Suprapubic skin (tissue), 4 donors: ENCODE results near the gene TSHZ1. TPM values are rescaled to one million over a fixed set of nuclear protein-coding genes. Genes with fewer than 3 reads are reported as not detected.

Experiments used
- DNase-seq, 2 donors: peaks; one replicate each; pipeline ENCODE4 v3.0.0-alpha.2; 2019; ENCODE audit warnings: low spot score in 2 of 2
- H3K27ac ChIP-seq: fragments of 200-600 bp; sonication (generic); one replicate; pipeline ENCODE4 v1.5.1; 2019
- H3K27me3 ChIP-seq: fragments of 200-600 bp; sonication (generic); one replicate; pipeline ENCODE4 v1.5.1; 2019
- H3K36me3 ChIP-seq: fragments of 200-600 bp; sonication (generic); one replicate; pipeline ENCODE4 v1.5.1; 2019
- H3K4me1 ChIP-seq: fragments of 200-600 bp; sonication (generic); one replicate; pipeline ENCODE4 v1.5.1; 2019
- H3K4me3 ChIP-seq: fragments of 200-600 bp; sonication (generic); one replicate; pipeline ENCODE4 v1.5.1; 2019; ENCODE audit warnings: mild to moderate bottlenecking
- H3K9me3 ChIP-seq: fragments of 200-600 bp; sonication (generic); one replicate; pipeline ENCODE4 v1.5.1; 2019
- CTCF ChIP-seq, 2 donors: fragments of 200-600 bp in 1 of 2; fragments of 450-650 bp in 1 of 2; sonication (generic) in 1 of 2; IDR thresholded peaks; one replicate each; pipeline ENCODE4 v1.5.1; 2016 to 2019; ENCODE audit warnings: antibody characterized with exemption in 2 of 2, mild to moderate bottlenecking in 1 of 2, moderate library complexity in 1 of 2
- EP300 ChIP-seq: sonication (generic); formaldehyde crosslinking; IDR thresholded peaks from one replicate; pipeline ENCODE4 v1.6.1; 2017; ENCODE audit warnings: antibody characterized with exemption
- POLR2A ChIP-seq, 2 donors: fragments of 450-650 bp; IDR thresholded peaks; one replicate each; pipeline ENCODE4 v1.6.1; 2017; ENCODE audit warnings: antibody characterized with exemption in 2 of 2, mild to moderate bottlenecking in 2 of 2, moderate library complexity in 2 of 2
- POLR2AphosphoS5 ChIP-seq, 3 donors: sonication (generic); formaldehyde crosslinking; IDR thresholded peaks; one replicate each; pipeline ENCODE4 v1.6.1; 2017; ENCODE audit warnings: antibody characterized with exemption in 3 of 3
- WGBS: methylation state at CpG from one replicate; pipeline ENCODE4 v1.1.5; 2018; 5-methylcytosine and 5-hydroxymethylcytosine counted together
- total RNA-seq, 4 donors: library from RNA; depleted of rRNA; stranded (reverse); fragments of >200 nt; gene quantifications; one replicate each; pipeline ENCODE4 v1.1.0, GENCODE V29; 2016

Gene TSHZ1
- total RNA-seq, 4 donors from 2014 or later = 15.2 to 24.5 (median 20.3) TPM

DNA sequence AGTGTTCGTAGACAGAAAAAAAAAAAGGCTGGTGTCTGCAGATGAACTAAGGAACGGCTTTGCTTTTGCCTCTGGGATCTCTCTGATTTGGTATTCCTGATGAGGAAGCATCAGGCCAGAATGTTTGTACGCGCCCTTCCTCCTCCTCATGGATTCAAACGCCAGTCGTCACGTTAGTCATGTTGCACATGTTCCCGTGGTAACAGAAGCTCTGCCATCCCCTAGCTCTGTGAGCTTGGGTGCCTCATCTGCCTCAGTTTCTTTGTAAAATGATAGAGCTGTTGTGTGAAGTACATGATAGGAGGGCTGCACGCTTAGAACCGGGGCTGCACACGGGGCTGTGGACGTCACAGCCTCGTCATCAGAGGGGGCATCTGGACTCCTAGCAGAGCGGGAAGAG is 47.0 kb downstream of the TSHZ1 start:
- Histone ChIP-seq H3K4me3 (no peak overlapping the region), H3K27ac (no peak overlapping the region), H3K4me1 (peaks cover 17% of the 10 kb centered on the region), H3K36me3 (no peaks in the 10 kb centered on the region), H3K9me3 (no peaks in the 10 kb centered on the region), H3K27me3 (no peaks in the 10 kb centered on the region)
- TF ChIP-seq CTCF (IDR thresholded peaks at IDR 0.05) (no peak), POLR2A (IDR thresholded peaks at IDR 0.05) (no peak)
- DNase-seq = no peak
- WGBS = 75% methylated on average over 9 of the region's 14 CpGs

GRCh38 chr18:75261430-75262223 is 51.0 kb downstream of the TSHZ1 start:
- no peaks in the 10 kb centered on the region for H3K9me3 ChIP-seq
- peaks cover 4% of the 10 kb centered on the region for H3K4me1 ChIP-seq
- TF ChIP-seq POLR2A (IDR thresholded peaks at IDR 0.05) = no peak
- TF ChIP-seq EP300 = no peak
- TF ChIP-seq POLR2AphosphoS5 (IDR thresholded peaks at IDR 0.05) = no peak
- DNase-seq = no peak
- WGBS = 89% methylated on average over 9 of the region's 9 CpGs
- H3K4me3 ChIP-seq = no peak overlapping the region
- H3K36me3 ChIP-seq = no peaks in the 10 kb centered on the region
- H3K27ac ChIP-seq = no peak overlapping the region
- no peaks in the 10 kb centered on the region for H3K27me3 ChIP-seq

GRCh38 chr18:75262511-75262910 is 51.9 kb downstream of the TSHZ1 start:
- 87% methylated on average over 4 of the region's 4 CpGs for WGBS
- no peaks in the 10 kb centered on the region for H3K9me3 ChIP-seq
- DNase-seq = no peak
- H3K4me1 ChIP-seq = no peaks in the 10 kb centered on the region
- no peak for TF ChIP-seq POLR2AphosphoS5 (IDR thresholded peaks at IDR 0.05)
- TF ChIP-seq CTCF (IDR thresholded peaks at IDR 0.05) = no peak
- TF ChIP-seq EP300 = no peak
- TF ChIP-seq POLR2A (IDR thresholded peaks at IDR 0.05) = no peak
- H3K36me3 ChIP-seq = no peaks in the 10 kb centered on the region
- H3K27me3 ChIP-seq = no peaks in the 10 kb centered on the region
- H3K27ac ChIP-seq = no peak overlapping the region
- H3K4me3 ChIP-seq = no peak overlapping the region

GRCh38 chr18:75264195-75264594 is 53.6 kb downstream of the TSHZ1 start:
- WGBS = 55% methylated on average over 6 of the region's 6 CpGs
- no peaks in the 10 kb centered on the region for H3K27me3 ChIP-seq
- TF ChIP-seq POLR2A (IDR thresholded peaks at IDR 0.05) = no peak
- TF ChIP-seq EP300 = no peak
- no peak for TF ChIP-seq CTCF (IDR thresholded peaks at IDR 0.05)
- no peak for TF ChIP-seq POLR2AphosphoS5 (IDR thresholded peaks at IDR 0.05)
- DNase-seq = no peak
- H3K36me3 ChIP-seq = no peaks in the 10 kb centered on the region
- H3K27ac ChIP-seq = no peak overlapping the region
- no peaks in the 10 kb centered on the region for H3K9me3 ChIP-seq
- H3K4me1 ChIP-seq = no peaks in the 10 kb centered on the region
- no peak overlapping the region for H3K4me3 ChIP-seq

GRCh38 chr18:75264926-75265597 is 54.5 kb downstream of the TSHZ1 start:
- no peaks in the 10 kb centered on the region for H3K4me1 ChIP-seq
- H3K9me3 ChIP-seq = no peaks in the 10 kb centered on the region
- 78% methylated on average over 11 of the region's 11 CpGs for WGBS
- no peaks in the 10 kb centered on the region for H3K36me3 ChIP-seq
- no peak for TF ChIP-seq POLR2A (IDR thresholded peaks at IDR 0.05)
- TF ChIP-seq POLR2AphosphoS5 (IDR thresholded peaks at IDR 0.05) = no peak
- no peak for TF ChIP-seq CTCF (IDR thresholded peaks at IDR 0.05)
- no peak for TF ChIP-seq EP300
- no peak overlapping the region for H3K4me3 ChIP-seq
- no peak overlapping the region for H3K27ac ChIP-seq
- no peak for DNase-seq
- no peaks in the 10 kb centered on the region for H3K27me3 ChIP-seq
